HFF-Myc (cell line): ENCODE data around the gene BFSP1.

Experiments used
- DNase-seq: peaks from one replicate; pipeline ENCODE4 v3.0.0-alpha.2; 2011; ENCODE audit warnings: low read depth; ENCODE audit errors: extremely low read depth
- H3K4me3 ChIP-seq: replicated peaks from 2 replicates; pipeline ENCODE4 v1.5.1; 2011; ENCODE audit warnings: low read depth, mild to moderate bottlenecking, control low read depth, low read length
- CTCF ChIP-seq: IDR thresholded peaks from 2 replicates; pipeline ENCODE4 v1.5.1; 2012; ENCODE audit warnings: mild to moderate bottlenecking, low read depth, low read length, control low read depth; ENCODE audit errors: missing control alignments

Gene BFSP1

GRCh38 chr20:17461941-17462340 is 69.2 kb downstream of the BFSP1 start:
- DNase-seq = no peak
- H3K4me3 ChIP-seq = no peak overlapping the region
- no peak for TF ChIP-seq CTCF

DNA sequence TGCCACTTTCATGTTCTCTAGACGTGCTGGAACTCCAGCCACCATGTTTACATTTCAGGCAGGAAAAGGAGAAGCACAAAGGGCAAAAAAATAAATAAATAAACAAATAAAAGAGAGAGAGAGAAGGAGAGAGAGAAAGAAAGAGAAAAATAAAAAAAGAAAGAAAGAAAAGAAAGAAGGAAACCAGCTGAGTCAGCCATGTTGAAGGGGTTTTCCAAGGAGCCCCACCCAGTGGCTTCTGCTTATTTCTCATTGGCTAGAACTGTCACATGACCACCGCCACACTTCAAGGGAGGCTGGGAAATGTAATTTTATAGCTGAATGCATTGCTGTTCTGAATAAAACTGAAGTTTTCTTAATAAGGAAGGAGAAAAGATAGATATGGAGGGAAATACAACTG is 71.1 kb downstream of the BFSP1 start:
- no peak for TF ChIP-seq CTCF
- H3K4me3 ChIP-seq = no peak overlapping the region
- no peak for DNase-seq

DNA sequence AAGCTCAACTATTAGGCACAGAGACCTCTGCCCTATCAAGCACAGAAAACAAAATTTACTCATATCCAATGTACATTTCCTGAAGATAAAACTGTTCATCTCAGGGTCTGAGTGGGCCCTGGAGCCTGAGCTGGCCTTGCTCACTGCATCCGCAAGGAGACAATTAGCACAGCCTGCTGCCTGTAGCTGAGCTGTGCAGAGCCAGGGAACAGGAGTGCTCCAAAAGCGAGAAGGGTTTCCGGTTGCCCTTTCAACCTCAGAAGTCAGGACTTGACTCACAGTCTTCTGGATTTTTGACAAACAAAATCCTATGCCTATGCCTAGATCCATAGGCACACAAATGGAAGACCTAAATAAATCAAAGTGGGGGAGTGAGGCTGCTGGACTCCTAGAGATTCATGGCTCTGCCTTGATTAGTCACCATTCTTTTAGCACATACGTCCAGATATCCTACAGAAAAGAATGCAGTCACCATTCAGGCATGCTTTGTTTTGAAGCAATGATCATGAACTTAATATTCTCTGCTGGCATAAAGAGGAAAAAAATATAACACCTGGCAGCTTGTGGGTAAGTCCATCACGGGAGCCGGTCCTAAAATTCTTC is 73.5 kb downstream of the BFSP1 start:
- H3K4me3 ChIP-seq = no peak overlapping the region
- no peak for TF ChIP-seq CTCF

DNA sequence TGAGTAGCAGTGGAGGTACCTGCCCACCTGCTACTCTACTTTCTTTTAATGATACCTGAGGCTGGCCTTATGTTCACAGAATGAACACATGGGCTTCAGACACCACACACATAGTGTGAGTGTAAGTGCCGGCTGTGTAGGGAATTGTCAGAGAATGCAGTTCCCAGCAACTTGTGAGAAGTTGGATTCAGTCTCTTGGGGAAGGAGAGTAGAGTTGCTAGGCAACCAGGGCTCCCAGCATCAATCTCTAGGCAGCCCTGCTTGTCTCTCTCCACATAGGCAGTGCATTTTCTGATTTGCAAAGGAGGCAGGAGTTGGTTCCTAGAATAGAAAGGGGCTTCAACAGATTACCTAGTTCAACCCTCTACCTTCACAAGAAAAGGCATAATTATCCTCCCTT is 74.1 kb downstream of the BFSP1 start:
- TF ChIP-seq CTCF = no peak
- no peak for DNase-seq

More for the DNA sequence above, 73.5 kb downstream of the BFSP1 start:
- no peak for DNase-seq

DNA sequence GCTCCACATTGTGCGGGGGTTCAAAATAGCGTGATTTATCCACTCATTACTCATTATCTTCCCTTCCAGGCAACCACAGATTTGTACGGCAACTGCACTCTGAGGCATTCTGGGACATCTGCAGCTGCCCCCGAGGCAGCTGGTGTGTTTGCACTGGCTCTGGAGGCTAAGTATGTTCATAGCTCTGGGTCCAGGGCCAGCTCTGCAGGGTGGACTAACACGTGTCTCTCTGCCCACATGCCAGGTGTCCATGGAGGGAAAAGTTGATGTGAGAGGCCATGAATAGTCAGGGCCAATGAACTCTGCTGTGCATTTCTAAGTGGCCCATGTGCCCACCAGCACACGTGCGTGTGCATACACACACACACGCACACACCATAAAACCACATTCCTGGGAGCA is 74.9 kb downstream of the BFSP1 start:
- DNase-seq = no peak
- no peak for TF ChIP-seq CTCF
- H3K4me3 ChIP-seq = no peak overlapping the region

More for the DNA sequence above, 74.1 kb downstream of the BFSP1 start:
- no peak overlapping the region for H3K4me3 ChIP-seq

- TF ChIP-seq CTCF = no peak
- H3K4me3 ChIP-seq = no peak overlapping the region
- DNase-seq = no peak
These were observed 77.6 kb downstream of the BFSP1 start for GRCh38 chr20:17453592-17453991.

GRCh38 chr20:17452441-17452840 is 78.7 kb downstream of the BFSP1 start:
- no peak for TF ChIP-seq CTCF
- H3K4me3 ChIP-seq = no peak overlapping the region
- DNase-seq = no peak
